Ascending aorta (tissue), 2 donors: ENCODE data around the gene ZC3H12D. TPM values are rescaled to one million over a fixed set of nuclear protein-coding genes. Genes with fewer than 3 reads are reported as not detected.

Experiments
- DNase-seq, 2 donors: peaks; one replicate each; pipeline ENCODE4 v3.0.0-alpha.2; 2019; ENCODE audit warnings: low spot score in 2 of 2
- H3K27ac ChIP-seq, 2 donors: fragments of 200-600 bp; sonication (generic); one replicate each; pipeline ENCODE4 v1.5.1; 2016 to 2017; ENCODE audit warnings: mild to moderate bottlenecking in 1 of 2
- H3K27me3 ChIP-seq: fragments of 200-600 bp; sonication (generic); one replicate; pipeline ENCODE4 v1.5.1; 2017
- H3K36me3 ChIP-seq, 2 donors: fragments of 200-600 bp; sonication (generic); one replicate each; pipeline ENCODE4 v1.5.1; 2016
- H3K4me1 ChIP-seq, 2 donors: fragments of 200-600 bp; sonication (generic); one replicate each; pipeline ENCODE4 v1.5.1; 2016 to 2017; ENCODE audit warnings: mild to moderate bottlenecking in 1 of 2
- H3K4me3 ChIP-seq, 2 donors: fragments of 200-600 bp; sonication (generic); one replicate each; pipeline ENCODE4 v1.5.1; 2016 to 2017; ENCODE audit warnings: mild to moderate bottlenecking in 1 of 2
- H3K9me3 ChIP-seq, 2 donors: fragments of 200-600 bp; sonication (generic); one replicate each; pipeline ENCODE4 v1.5.1; 2016
- CTCF ChIP-seq, 3 experiments: fragments of 200-600 bp in 2 of 3; fragments of 450-650 bp in 1 of 3; sonication (generic) in 2 of 3; IDR thresholded peaks; one replicate each; pipeline ENCODE4 v1.5.1; 2016 to 2019; ENCODE audit warnings: antibody characterized with exemption in 3 of 3, mild to moderate bottlenecking in 1 of 3, moderate library complexity in 1 of 3
- intact Hi-C: fragments of 100-400 bp; cut with DNase I; formaldehyde crosslinking; loops from one replicate; pipeline ENCODE4 v1.15.1; 2023
- total RNA-seq: library from RNA; depleted of rRNA; stranded (reverse); fragments of >200 nt; gene quantifications from one replicate; pipeline ENCODE4 v1.1.0, GENCODE V29; 2016

Gene ZC3H12D
- total RNA-seq, 1 donor from 2014 or later, result 1.5 TPM

- peak in 1 of 2 donors; percentile 68 for DNase-seq
- Histone ChIP-seq H3K27me3 (no peaks in the 10 kb centered on the region), H3K36me3 (no peaks in the 10 kb centered on the region), H3K4me1 (peaks cover 20 to 23% of the 10 kb centered on the region in 2 donors), H3K27ac (no peak overlapping the region), H3K4me3 (peak overlapping the region; percentile 52 to 68), H3K9me3 (no peaks in the 10 kb centered on the region)
- no peak for TF ChIP-seq CTCF (IDR thresholded peaks at IDR 0.05)
- intact Hi-C loops, result no loop called here
Measured at GRCh38 chr6:149450679-149451375, 34.0 kb downstream of the ZC3H12D start.

- Histone ChIP-seq H3K4me1 (peaks cover 19% of the 10 kb centered on the region in 2 donors), H3K27me3 (no peaks in the 10 kb centered on the region), H3K9me3 (no peaks in the 10 kb centered on the region), H3K4me3 (peak overlapping the region; percentile 52 to 68), H3K36me3 (no peaks in the 10 kb centered on the region), H3K27ac (no peak overlapping the region)
- TF ChIP-seq CTCF (IDR thresholded peaks at IDR 0.05), result no peak
- intact Hi-C loops, result no loop called here
- DNase-seq, result peak in 1 of 2 donors; percentile 62
Measured at GRCh38 chr6:149449831-149450678, 34.8 kb downstream of the ZC3H12D start.

GRCh38 chr6:149448821-149449453, 35.9 kb downstream of the ZC3H12D start:
- intact Hi-C loops, result no loop called here
- no peak for TF ChIP-seq CTCF (IDR thresholded peaks at IDR 0.05)
- Histone ChIP-seq H3K27ac (no peak overlapping the region), H3K36me3 (no peaks in the 10 kb centered on the region), H3K9me3 (no peaks in the 10 kb centered on the region), H3K4me3 (no peak overlapping the region), H3K4me1 (peaks cover 12 to 13% of the 10 kb centered on the region in 2 donors), H3K27me3 (no peaks in the 10 kb centered on the region)
- peak in 1 of 2 donors; percentile 47 for DNase-seq

GRCh38 chr6:149446791-149447376, 37.9 kb downstream of the ZC3H12D start:
- TF ChIP-seq CTCF (IDR thresholded peaks at IDR 0.05), result no peak
- Histone ChIP-seq H3K9me3 (no peaks in the 10 kb centered on the region), H3K27me3 (no peaks in the 10 kb centered on the region), H3K4me1 (peaks cover 4 to 8% of the 10 kb centered on the region in 2 donors), H3K27ac (no peak overlapping the region), H3K4me3 (no peak overlapping the region), H3K36me3 (no peaks in the 10 kb centered on the region)
- DNase-seq, result peak in 1 of 2 donors; percentile 30
- intact Hi-C loops, result no loop called here

GRCh38 chr6:149445573-149445972, 39.2 kb downstream of the ZC3H12D start:
- Histone ChIP-seq H3K4me3 (no peak overlapping the region), H3K27ac (no peak overlapping the region), H3K4me1 (no peaks in the 10 kb centered on the region), H3K27me3 (no peaks in the 10 kb centered on the region), H3K36me3 (no peaks in the 10 kb centered on the region), H3K9me3 (no peaks in the 10 kb centered on the region)
- intact Hi-C loops, result no loop called here
- peak in 1 of 2 donors; percentile 27 for DNase-seq
- TF ChIP-seq CTCF (IDR thresholded peaks at IDR 0.05), result no peak
